H1 (cell line): Measurements from ENCODE around the gene C19orf53. TPM values are rescaled to one million over a fixed set of nuclear protein-coding genes. Genes with fewer than 3 reads are reported as not detected.

ENCODE experiments used
- BRCA1 ChIP-seq: IDR thresholded peaks from 2 replicates; pipeline ENCODE4 v1.6.1; 2012; ENCODE audit warnings: low read depth, low read length, improper control_type of control experiment
- PHF8 ChIP-seq: fragments of 200-600 bp; sonication (generic); conservative IDR thresholded peaks from 2 replicates; pipeline ENCODE4 v1.7.1; 2012; ENCODE audit warnings: low read depth, mild to moderate bottlenecking, inconsistent platforms, low read length, moderate library complexity
- TBP ChIP-seq: IDR thresholded peaks from 2 replicates; pipeline ENCODE4 v1.6.1; 2011; ENCODE audit warnings: low read depth, low read length, improper control_type of control experiment
- TEAD4 ChIP-seq: IDR thresholded peaks from 2 replicates; pipeline ENCODE4 v1.6.1; 2012; ENCODE audit warnings: low read depth, low read length, inconsistent platforms, mixed read lengths
- polyA plus RNA-seq, 7 experiments: library from polyadenylated mRNA; depleted of rRNA in 3 of 7; stranded (reverse) in 5 of 7; unstranded in 2 of 7; fragments of >200 nt in 5 of 7; fragments of 200-250 nt in 2 of 7; gene quantifications; 1 replicate in 5 of 7; 2 replicates in 1 of 7; 4 replicates in 1 of 7; pipeline versions ENCODE4 v1.2.1 to v1.2.3, GENCODE V29; 2011 to 2013; ENCODE audit warnings: missing spikeins in 2 of 7, mixed read lengths in 2 of 7
- total RNA-seq: library from RNA; stranded (reverse); fragmentation: NEBNext Ultra II Directional; extraction: Animal tissue kit (Norgen Biotek cat#: 25700); gene quantifications from 2 replicates; pipeline ENCODE4 v1.2.1, GENCODE V29; 2021

C19orf53 gene
- total and polyA plus RNA-seq, 2 of the 8 experiments (the other 6 are each of a cell fraction or from before 2014, with no cell fraction given), result 104 to 169 TPM

DNA sequence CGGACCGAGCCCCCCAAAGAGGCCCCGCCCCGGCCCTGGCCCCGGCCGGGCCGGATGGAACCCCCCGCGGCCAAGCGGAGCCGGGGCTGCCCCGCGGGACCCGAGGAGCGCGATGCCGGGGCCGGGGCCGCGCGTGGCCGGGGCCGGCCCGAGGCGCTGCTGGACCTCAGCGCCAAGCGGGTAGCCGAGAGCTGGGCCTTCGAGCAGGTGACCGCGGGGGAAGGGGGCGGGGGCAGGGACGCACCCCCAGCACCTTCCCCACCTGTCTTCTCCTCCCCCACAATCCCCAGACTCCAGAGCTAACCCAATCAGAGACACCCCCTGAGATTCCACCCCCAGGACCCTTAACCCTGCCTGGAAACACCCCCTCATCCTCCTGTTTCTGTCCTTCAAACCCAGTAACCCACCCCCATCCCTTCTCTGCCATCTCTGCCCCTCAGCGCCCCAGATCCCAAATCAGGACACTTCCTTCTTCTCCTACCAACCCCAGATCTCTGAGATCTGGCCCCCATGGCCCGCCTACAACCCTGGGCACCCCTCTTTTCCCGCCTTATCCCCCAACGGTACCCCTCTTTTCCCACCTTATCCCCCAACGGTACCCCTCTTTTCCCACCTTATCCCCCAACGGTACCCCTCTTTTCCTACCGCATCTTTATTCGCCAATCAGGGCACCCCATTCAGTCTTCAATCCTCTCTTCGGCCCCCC, 21.5 kb downstream of the C19orf53 start (continued):
- no peak for TF ChIP-seq TEAD4
- peak; percentile 76 for TF ChIP-seq PHF8
- no peak for TF ChIP-seq TBP
- no peak for TF ChIP-seq BRCA1
